A549 (cell line): Measurements from ENCODE around the gene NFATC3. TPM values are rescaled to one million over a fixed set of nuclear protein-coding genes. Genes with fewer than 3 reads are reported as not detected.

ENCODE experiments used
- ATAC-seq, 2 experiments: fragments of 200-7000 bp in 1 of 2; fragments of >200 bp in 1 of 2; cut with Nextera tagmentation in 1 of 2; cut with Tn5 transposase in 1 of 2; 3 replicates each; pipeline versions ENCODE4 v1.8.0 to v1.9.1; 2018 to 2020; ENCODE audit warnings: mild to moderate bottlenecking in 1 of 2, moderate library complexity in 1 of 2
- CTCF ChIA-PET: fragments of 300-600 bp; sonication (Branson Sonifier 250); formaldehyde crosslinking; extraction: SDS; loops from one replicate; lab custom pipeline; 2021; ENCODE audit warnings: antibody characterized with exemption, inconsistent platforms; lab: Yijun Ruan, JAX
- POLR2A ChIA-PET: fragments of 350-600 bp; formaldehyde crosslinking; extraction: SDS; loops from one replicate; lab custom pipeline; 2021; ENCODE audit warnings: antibody characterized with exemption, inconsistent platforms; lab: Yijun Ruan, JAX
- DNase-seq, 2 experiments: peaks; one replicate each; pipeline versions ENCODE4 v3.0.0 to v3.0.0-alpha.2; 2011 to 2016; ENCODE audit warnings: low read depth in 1 of 2, low spot score in 1 of 2
- FAIRE-seq: peaks from 2 replicates; lab custom pipeline; 2011; peaks lifted over from hg19 to GRCh38; lab: Jason Lieb, UNC
- H3K27ac ChIP-seq, 2 experiments: fragments of >200 bp; sonication (Bioruptor Twin); formaldehyde crosslinking; 3 replicates each; pipeline ENCODE4 v1.5.1; 2016 to 2017
- H3K4me1 ChIP-seq: fragments of >200 bp; sonication (Bioruptor Twin); formaldehyde crosslinking; 3 replicates; pipeline ENCODE4 v1.6.1; 2016
- H3K4me2 ChIP-seq: fragments of >200 bp; sonication (Bioruptor Twin); formaldehyde crosslinking; 3 replicates; pipeline ENCODE4 v1.6.1; 2016
- H3K4me3 ChIP-seq: fragments of >200 bp; sonication (Bioruptor Twin); formaldehyde crosslinking; 3 replicates; pipeline ENCODE4 v1.5.1; 2016
- H3K9me3 ChIP-seq: fragments of >200 bp; sonication (Bioruptor Twin); formaldehyde crosslinking; 3 replicates; pipeline ENCODE4 v1.6.1; 2016
- ATOH8 ChIP-seq: fragments of 250-450 bp; sonication (Bioruptor Pico); IDR thresholded peaks from 2 replicates; pipeline ENCODE4 v1.5.0; 2020; ENCODE audit warnings: low read depth, mild to moderate bottlenecking, moderate library complexity
- CBX2 ChIP-seq: fragments of 200-600 bp; sonication (generic); IDR thresholded peaks from 2 replicates; pipeline ENCODE4 v1.6.1; 2016; ENCODE audit warnings: low read depth, mild to moderate bottlenecking, borderline replicate concordance
- CBX8 ChIP-seq: fragments of 200-600 bp; sonication (generic); IDR thresholded peaks from 2 replicates; pipeline ENCODE4 v1.6.1; 2016
- CTCF ChIP-seq: fragments of >200 bp; sonication (Bioruptor Twin); formaldehyde crosslinking; IDR thresholded peaks from 3 replicates; pipeline ENCODE4 v1.5.1; 2016
- EHF ChIP-seq: fragments of 250-450 bp; sonication (Bioruptor Pico); IDR thresholded peaks from 2 replicates; pipeline ENCODE4 v1.5.0; 2020; ENCODE audit warnings: mild to moderate bottlenecking
- EHMT2 ChIP-seq: fragments of 200-600 bp; sonication (generic); IDR thresholded peaks from 2 replicates; pipeline ENCODE4 v1.6.1; 2016; ENCODE audit warnings: antibody characterized with exemption, low read depth, mild to moderate bottlenecking, moderate library complexity
- ELK1 ChIP-seq: fragments of 150-350 bp; IDR thresholded peaks from 2 replicates; pipeline ENCODE4 v1.6.1; 2014; ENCODE audit warnings: low read depth, mild to moderate bottlenecking, low read length
- ESRRA ChIP-seq: fragments of 150-350 bp; IDR thresholded peaks from 2 replicates; pipeline ENCODE4 v1.6.1; 2014; ENCODE audit warnings: mild to moderate bottlenecking, low read length, borderline replicate concordance
- GATA3 ChIP-seq: IDR thresholded peaks from 2 replicates; pipeline ENCODE4 v1.6.1; 2012; ENCODE audit warnings: borderline replicate concordance
- HES2 ChIP-seq: fragments of >200 bp; sonication (Bioruptor Twin); formaldehyde crosslinking; IDR thresholded peaks from 2 replicates; pipeline ENCODE4 v1.6.1; 2016
- HEYL ChIP-seq: fragments of 250-450 bp; sonication (Bioruptor Pico); IDR thresholded peaks from 2 replicates; pipeline ENCODE4 v1.8.0; 2021; ENCODE audit warnings: mild to moderate bottlenecking, moderate library complexity
- HOXB13 ChIP-seq: fragments of 250-450 bp; sonication (Bioruptor Pico); IDR thresholded peaks from 2 replicates; pipeline ENCODE4 v1.5.0; 2020; ENCODE audit warnings: low read depth, mild to moderate bottlenecking, moderate library complexity
- PHF8 ChIP-seq: fragments of 200-600 bp; sonication (generic); IDR thresholded peaks from 2 replicates; pipeline ENCODE4 v1.6.1; 2016; ENCODE audit warnings: low read depth, mild to moderate bottlenecking, antibody characterized with exemption, moderate library complexity, borderline replicate concordance
- POLR2AphosphoS2 ChIP-seq: conservative IDR thresholded peaks from 2 replicates; pipeline ENCODE4 v1.6.1; 2012; ENCODE audit warnings: low read length, improper control_type of control experiment, inconsistent platforms
- RCOR1 ChIP-seq: fragments of 150-350 bp; IDR thresholded peaks from 2 replicates; pipeline ENCODE4 v1.6.1; 2014; ENCODE audit warnings: antibody characterized with exemption, low read length, low read depth
- REST ChIP-seq: fragments of 200-600 bp; sonication (generic); IDR thresholded peaks from 2 replicates; pipeline ENCODE4 v1.6.1; 2016; ENCODE audit warnings: antibody characterized with exemption, mild to moderate bottlenecking, moderate library complexity
- RNF2 ChIP-seq: fragments of 200-600 bp; sonication (generic); IDR thresholded peaks from 2 replicates; pipeline ENCODE4 v1.6.1; 2016; ENCODE audit warnings: low read depth, mild to moderate bottlenecking, antibody characterized with exemption, moderate library complexity, borderline replicate concordance
- SMC3 ChIP-seq: fragments of >200 bp; sonication (Bioruptor Twin); formaldehyde crosslinking; IDR thresholded peaks from 3 replicates; pipeline ENCODE4 v1.6.1; 2018; ENCODE audit warnings: inconsistent platforms
- TFCP2L1 ChIP-seq: fragments of 250-450 bp; sonication (Bioruptor Pico); IDR thresholded peaks from 2 replicates; pipeline ENCODE4 v1.5.0; 2021; ENCODE audit warnings: mild to moderate bottlenecking
- TP53 ChIP-seq: fragments of 250-450 bp; sonication (Bioruptor Pico); IDR thresholded peaks from 2 replicates; pipeline ENCODE4 v1.5.0; 2021; ENCODE audit warnings: mild to moderate bottlenecking, moderate library complexity
- USF2 ChIP-seq: fragments of 450-650 bp; IDR thresholded peaks from 2 replicates; pipeline ENCODE4 v1.6.1; 2014; ENCODE audit warnings: antibody characterized with exemption
- ZSCAN20 ChIP-seq: fragments of 250-450 bp; sonication (Bioruptor Pico); IDR thresholded peaks from 2 replicates; pipeline ENCODE4 v1.8.0; 2022; ENCODE audit warnings: mild to moderate bottlenecking, moderate library complexity
- WGBS: methylation state at CpG from one replicate; pipeline ENCODE4 v1.1.6; 2017; ENCODE audit errors: missing lambda C conversion rate; 5-methylcytosine and 5-hydroxymethylcytosine counted together
- polyA plus RNA-seq, 4 experiments: library from polyadenylated mRNA; depleted of rRNA in 3 of 4; stranded (reverse); fragments of >200 nt; fragmentation: RNase III in 1 of 4; extraction: RNeasy Plus Mini Kit Qiagen cat#74134 plus additional on column Dnase treatment in 1 of 4; gene quantifications; 2 replicates in 3 of 4; 3 replicates in 1 of 4; pipeline ENCODE4 v1.2.3, GENCODE V29; 2011 to 2017

The NFATC3 gene
- polyA plus RNA-seq, 2 of the 4 experiments (the other 2 are of a cell fraction), result 13.3 to 23.9 TPM

- no peak for TF ChIP-seq GATA3
- TF ChIP-seq CBX2, result no peak
- TF ChIP-seq ELK1, result no peak
- no peak for TF ChIP-seq TFCP2L1 (CRISPR knock-in tag)
- no peak for TF ChIP-seq HOXB13 (CRISPR knock-in tag)
- TF ChIP-seq HEYL, result no peak
- TF ChIP-seq EHMT2, result no peak
- no peak for TF ChIP-seq USF2
- no peak for TF ChIP-seq POLR2AphosphoS2
- TF ChIP-seq ZSCAN20 (CRISPR knock-in tag), result no peak
- no peak for TF ChIP-seq ATOH8 (CRISPR knock-in tag)
- no peak for TF ChIP-seq REST
- no peak for TF ChIP-seq RNF2
- no peak for TF ChIP-seq ESRRA
- no peak for TF ChIP-seq CBX8
- TF ChIP-seq RCOR1, result no peak
- no peak for TF ChIP-seq PHF8
- TF ChIP-seq, all 56 proteins: peak for 0
- Histone ChIP-seq H3K27ac (0 out of 6 replicates have a peak overlapping the region, but pooled peaks of 1 of the 2 experiments have one; percentile 25), H3K4me3 (no peak overlapping the region), H3K9me3 (no peaks in the 10 kb centered on the region), H3K4me1 (no peaks in the 10 kb centered on the region), H3K4me2 (0 out of 3 replicates have a peak overlapping the region, but pooled peaks have one; percentile 36)
- ChIA-PET CTCF (interaction anchor here (0.9 to 4.8 kb wide), 3 partner anchors 8 to 20 kb away, joined by 3 to 25 read pairs (median 8); no protein-coding TSS in a partner anchor), POLR2A (no interaction called here)
- WGBS, result 90% methylated on average over 6 of the region's 6 CpGs
- FAIRE-seq (no peak), ATAC-seq (no peak), DNase-seq (no peak)
Observed at GRCh38 chr16:68219725-68220351, 134.7 kb downstream of the NFATC3 start.

- no peak for TF ChIP-seq EHF (CRISPR knock-in tag)
- TF ChIP-seq SMC3, result no peak
- TF ChIP-seq HES2, result no peak
- no peak for TF ChIP-seq ESRRA
- TF ChIP-seq CTCF, result no peak
- no peak for TF ChIP-seq CBX2
- TF ChIP-seq HEYL, result no peak
- TF ChIP-seq TP53 (CRISPR knock-in tag), result no peak
- TF ChIP-seq, all 56 proteins: peak for 0
- H3K27ac ChIP-seq, result no peak overlapping the region
- no peak overlapping the region for H3K4me3 ChIP-seq
- CTCF ChIA-PET, result interaction anchor here (1.2 kb wide), 1 partner anchor 8 kb away, joined by 5 read pairs; no protein-coding TSS in a partner anchor
- H3K9me3 ChIP-seq, result no peaks in the 10 kb centered on the region
- FAIRE-seq, result no peak
- no peak overlapping the region for H3K4me2 ChIP-seq
- 96% methylated on average over 1 of the region's 1 CpG for WGBS
- POLR2A ChIA-PET, result no interaction called here
- no peaks in the 10 kb centered on the region for H3K4me1 ChIP-seq
- ATAC-seq, result no peak
- no peak for DNase-seq
Observed at GRCh38 chr16:68223072-68223471, 137.9 kb downstream of the NFATC3 start.
